Measurements from ENCODE around the gene TENM4.

GRCh38 chr11:78656327-78656726 lies 784.5 kb downstream of the TENM4 start:
- no peak for TF ChIP-seq CTCF (conservative IDR thresholded peaks at IDR 0.05; ENCODE audit: low read length)
- no peak for TF ChIP-seq EZH2phosphoT487 (IDR thresholded peaks at IDR 0.05; ENCODE audit: borderline replicate concordance, low read depth, low read length)
